Lower lobe of right lung (tissue), 2 donors: ENCODE measurements around the gene MAN2C1. TPM values are rescaled to one million over a fixed set of nuclear protein-coding genes. Genes with fewer than 3 reads are reported as not detected.

Source experiments
- ATAC-seq, 2 donors: fragments of 200-7000 bp; cut with Tn5 transposase; one replicate each; pipeline ENCODE4 v1.9.1; 2020 to 2022; ENCODE audit warnings: mild to moderate bottlenecking in 2 of 2, moderate library complexity in 2 of 2
- DNase-seq: peaks from one replicate; pipeline ENCODE4 v3.0.0-alpha.2; 2020
- H3K27ac ChIP-seq: fragments of 200-600 bp; one replicate; pipeline ENCODE4 v1.8.0; 2022
- H3K27me3 ChIP-seq: fragments of 200-600 bp; one replicate; pipeline ENCODE4 v1.8.0; 2022; ENCODE audit warnings: low read depth
- H3K36me3 ChIP-seq: fragments of 200-600 bp; one replicate; pipeline ENCODE4 v1.8.0; 2022; ENCODE audit warnings: mild to moderate bottlenecking
- H3K4me1 ChIP-seq: fragments of 200-600 bp; one replicate; pipeline ENCODE4 v1.8.0; 2022
- H3K4me3 ChIP-seq: fragments of 200-600 bp; one replicate; pipeline ENCODE4 v1.8.0; 2022; ENCODE audit warnings: mild to moderate bottlenecking
- H3K9me3 ChIP-seq: fragments of 200-600 bp; one replicate; pipeline ENCODE4 v1.8.0; 2022
- intact Hi-C: fragments of 100-400 bp; cut with DNase I; formaldehyde crosslinking; loops from one replicate; pipeline ENCODE4 v1.11.0; 2022
- microRNA-seq: library from miRNA; unstranded; fragments of <30 nt; microRNA quantifications from one replicate; pipeline ENCODE4 v1.2.0, GENCODE V29; 2020; ENCODE audit warnings: borderline number of aligned reads
- total RNA-seq: library from RNA; stranded (reverse); fragmentation: NEBNext Ultra II Directional; extraction: Animal tissue kit (Norgen Biotek cat#: 25700); gene quantifications from one replicate; pipeline ENCODE4 v1.2.1, GENCODE V29; 2021
- TF ChIP-seq, protein P1 (sequence below): fragments of 200-600 bp; IDR thresholded peaks from one replicate; pipeline ENCODE4 v1.8.0; 2022; ENCODE audit warnings: antibody characterized with exemption, mild to moderate bottlenecking
- donor health status: DM: no; HTN: yes; CAD: no; lungs with severe emphysema.

Gene MAN2C1
- total RNA-seq, 1 donor from 2014 or later = 208 TPM

GRCh38 chr15:75307778-75308390, 60.5 kb downstream of the MAN2C1 start:
- Histone ChIP-seq H3K4me1 (no peaks in the 10 kb centered on the region), H3K27ac (no peak overlapping the region), H3K4me3 (no peak overlapping the region), H3K36me3 (no peaks in the 10 kb centered on the region), H3K9me3 (no peaks in the 10 kb centered on the region), H3K27me3 (peaks cover 10% of the 10 kb centered on the region)
- ATAC-seq = peak; percentile 63 to 77
- intact Hi-C loops = no loop called here
- TF ChIP-seq, protein P1, sequence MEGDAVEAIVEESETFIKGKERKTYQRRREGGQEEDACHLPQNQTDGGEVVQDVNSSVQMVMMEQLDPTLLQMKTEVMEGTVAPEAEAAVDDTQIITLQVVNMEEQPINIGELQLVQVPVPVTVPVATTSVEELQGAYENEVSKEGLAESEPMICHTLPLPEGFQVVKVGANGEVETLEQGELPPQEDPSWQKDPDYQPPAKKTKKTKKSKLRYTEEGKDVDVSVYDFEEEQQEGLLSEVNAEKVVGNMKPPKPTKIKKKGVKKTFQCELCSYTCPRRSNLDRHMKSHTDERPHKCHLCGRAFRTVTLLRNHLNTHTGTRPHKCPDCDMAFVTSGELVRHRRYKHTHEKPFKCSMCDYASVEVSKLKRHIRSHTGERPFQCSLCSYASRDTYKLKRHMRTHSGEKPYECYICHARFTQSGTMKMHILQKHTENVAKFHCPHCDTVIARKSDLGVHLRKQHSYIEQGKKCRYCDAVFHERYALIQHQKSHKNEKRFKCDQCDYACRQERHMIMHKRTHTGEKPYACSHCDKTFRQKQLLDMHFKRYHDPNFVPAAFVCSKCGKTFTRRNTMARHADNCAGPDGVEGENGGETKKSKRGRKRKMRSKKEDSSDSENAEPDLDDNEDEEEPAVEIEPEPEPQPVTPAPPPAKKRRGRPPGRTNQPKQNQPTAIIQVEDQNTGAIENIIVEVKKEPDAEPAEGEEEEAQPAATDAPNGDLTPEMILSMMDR = peak; percentile 36
- no peak for DNase-seq

DNA sequence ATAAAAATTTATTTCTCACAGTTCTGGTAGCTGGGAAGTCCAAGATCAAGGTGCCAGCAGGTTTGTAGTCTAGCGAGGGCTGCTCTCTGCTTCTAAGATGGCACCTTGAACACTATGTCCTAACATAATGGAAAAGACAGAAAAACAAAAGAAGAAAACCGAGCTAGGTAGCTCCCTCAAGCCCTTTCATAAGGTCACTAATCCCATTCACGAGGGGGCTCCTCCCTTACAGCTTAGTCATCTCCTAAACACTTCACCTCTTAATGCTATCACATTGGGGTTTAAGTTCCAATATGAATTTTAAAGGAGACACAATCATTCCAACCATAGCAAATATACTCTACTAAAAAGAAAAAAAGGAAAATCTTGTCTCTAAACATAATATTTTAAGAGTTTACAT, 62.2 kb downstream of the MAN2C1 start:
- Histone ChIP-seq H3K9me3 (no peaks in the 10 kb centered on the region), H3K4me3 (no peak overlapping the region), H3K27ac (no peak overlapping the region), H3K4me1 (no peaks in the 10 kb centered on the region), H3K27me3 (peaks cover 10% of the 10 kb centered on the region), H3K36me3 (no peaks in the 10 kb centered on the region)
- ATAC-seq (no peak), DNase-seq (no peak)
- TF ChIP-seq, protein P1 = no peak
- intact Hi-C loops = no loop called here

Small RNAs within 50 kb of the gene (microRNA-seq; reads per million reads assigned to microRNA genes)
- not detected for gene MIR631

Other genes starting within 250 kb of the MAN2C1 start
- gene C15orf39, start 166.7 kb downstream of the MAN2C1 start, total RNA-seq = 36.3 TPM
- gene GOLGA6C, start 110.3 kb downstream of the MAN2C1 start, total RNA-seq = not detected
- gene GOLGA6D, start 85.8 kb downstream of the MAN2C1 start, total RNA-seq = not detected
- 59.0 TPM for gene COMMD4, start 32.5 kb downstream of the MAN2C1 start, total RNA-seq
- gene NEIL1, start 21.6 kb downstream of the MAN2C1 start, total RNA-seq = 43.7 TPM
- gene SIN3A, start 83.1 kb upstream of the MAN2C1 start, total RNA-seq = 51.6 TPM
- gene PTPN9, start 210.7 kb upstream of the MAN2C1 start, total RNA-seq = 31.4 TPM